ENCODE data around the gene SPATA31D3. TPM values are rescaled to one million over a fixed set of nuclear protein-coding genes. Genes with fewer than 3 reads are reported as not detected.

SPATA31D3 gene
- total RNA-seq, 4 donors from 2014 or later: 0.07 TPM; not detected in 3

GRCh38 chr9:81953096-81953495, 9.8 kb downstream of the SPATA31D3 start:
- Histone ChIP-seq H3K36me3 (no peaks in the 10 kb centered on the region), H3K27me3 (no peaks in the 10 kb centered on the region), H3K9me3 (no peaks in the 10 kb centered on the region), H3K27ac (no peak overlapping the region), H3K4me1 (no peaks in the 10 kb centered on the region), H3K4me3 (no peak overlapping the region)
- TF ChIP-seq, protein P1, sequence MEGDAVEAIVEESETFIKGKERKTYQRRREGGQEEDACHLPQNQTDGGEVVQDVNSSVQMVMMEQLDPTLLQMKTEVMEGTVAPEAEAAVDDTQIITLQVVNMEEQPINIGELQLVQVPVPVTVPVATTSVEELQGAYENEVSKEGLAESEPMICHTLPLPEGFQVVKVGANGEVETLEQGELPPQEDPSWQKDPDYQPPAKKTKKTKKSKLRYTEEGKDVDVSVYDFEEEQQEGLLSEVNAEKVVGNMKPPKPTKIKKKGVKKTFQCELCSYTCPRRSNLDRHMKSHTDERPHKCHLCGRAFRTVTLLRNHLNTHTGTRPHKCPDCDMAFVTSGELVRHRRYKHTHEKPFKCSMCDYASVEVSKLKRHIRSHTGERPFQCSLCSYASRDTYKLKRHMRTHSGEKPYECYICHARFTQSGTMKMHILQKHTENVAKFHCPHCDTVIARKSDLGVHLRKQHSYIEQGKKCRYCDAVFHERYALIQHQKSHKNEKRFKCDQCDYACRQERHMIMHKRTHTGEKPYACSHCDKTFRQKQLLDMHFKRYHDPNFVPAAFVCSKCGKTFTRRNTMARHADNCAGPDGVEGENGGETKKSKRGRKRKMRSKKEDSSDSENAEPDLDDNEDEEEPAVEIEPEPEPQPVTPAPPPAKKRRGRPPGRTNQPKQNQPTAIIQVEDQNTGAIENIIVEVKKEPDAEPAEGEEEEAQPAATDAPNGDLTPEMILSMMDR (IDR thresholded peaks at IDR 0.05): no peak
- TF ChIP-seq POLR2A (IDR thresholded peaks at IDR 0.05): no peak
- intact Hi-C loops (cut with DNase I; ENCODE audit: low total_unique reads): no loop called here
- DNase-seq: no peak

- Histone ChIP-seq H3K4me1 (no peaks in the 10 kb centered on the region), H3K27me3 (no peaks in the 10 kb centered on the region), H3K4me3 (no peak overlapping the region), H3K9me3 (no peaks in the 10 kb centered on the region), H3K27ac (no peak overlapping the region), H3K36me3 (no peaks in the 10 kb centered on the region)
- intact Hi-C loops (cut with DNase I; ENCODE audit: low total_unique reads): no loop called here
- no peak for DNase-seq
- TF ChIP-seq POLR2A (IDR thresholded peaks at IDR 0.05): no peak
- TF ChIP-seq, protein P1 (IDR thresholded peaks at IDR 0.05): no peak
These were observed 12.3 kb downstream of the SPATA31D3 start for GRCh38 chr9:81955625-81956024.

GRCh38 chr9:81964218-81965171, 21.2 kb downstream of the SPATA31D3 start:
- H3K9me3 ChIP-seq: no peaks in the 10 kb centered on the region
- DNase-seq: no peak
- H3K27ac ChIP-seq: no peak overlapping the region
- no peak overlapping the region for H3K4me3 ChIP-seq
- no peak for TF ChIP-seq POLR2A (IDR thresholded peaks at IDR 0.05)
- TF ChIP-seq, protein P1 (IDR thresholded peaks at IDR 0.05): no peak
- intact Hi-C loops (cut with DNase I; ENCODE audit: low total_unique reads): no loop called here
- no peaks in the 10 kb centered on the region for H3K27me3 ChIP-seq
- H3K4me1 ChIP-seq: no peaks in the 10 kb centered on the region
- no peaks in the 10 kb centered on the region for H3K36me3 ChIP-seq

DNA sequence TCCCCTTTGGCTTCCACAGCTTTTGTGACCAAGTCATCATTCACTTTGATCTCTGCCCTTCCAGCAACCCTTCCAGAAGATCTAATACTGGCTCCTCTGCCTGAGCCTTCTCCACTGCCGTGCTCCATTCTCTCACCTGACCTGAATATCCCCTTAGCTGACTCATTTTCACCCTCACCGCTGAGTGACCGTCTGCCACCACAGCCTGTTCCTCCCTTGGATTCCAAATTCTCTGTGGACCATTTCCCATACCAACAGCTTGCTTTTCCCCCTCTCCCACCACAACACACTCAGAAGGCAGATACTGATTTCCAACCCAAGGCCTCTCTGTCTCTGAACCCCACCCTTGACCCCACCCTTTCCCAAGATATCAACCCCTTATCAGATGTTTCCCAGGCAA, 24.7 kb downstream of the SPATA31D3 start:
- no peak for TF ChIP-seq POLR2A (IDR thresholded peaks at IDR 0.05)
- TF ChIP-seq, protein P1 (IDR thresholded peaks at IDR 0.05): no peak
- Histone ChIP-seq H3K36me3 (no peaks in the 10 kb centered on the region), H3K27ac (no peak overlapping the region), H3K4me3 (no peak overlapping the region), H3K27me3 (no peaks in the 10 kb centered on the region), H3K4me1 (no peaks in the 10 kb centered on the region), H3K9me3 (no peaks in the 10 kb centered on the region)
- intact Hi-C loops (cut with DNase I; ENCODE audit: low total_unique reads): no loop called here
- DNase-seq: no peak

GRCh38 chr9:81969971-81970370, 26.7 kb downstream of the SPATA31D3 start:
- H3K9me3 ChIP-seq: no peaks in the 10 kb centered on the region
- no peak for TF ChIP-seq POLR2A (IDR thresholded peaks at IDR 0.05)
- TF ChIP-seq, protein P1 (IDR thresholded peaks at IDR 0.05): no peak
- H3K27me3 ChIP-seq: no peaks in the 10 kb centered on the region
- H3K36me3 ChIP-seq: no peaks in the 10 kb centered on the region
- no peak for DNase-seq
- H3K27ac ChIP-seq: no peak overlapping the region
- H3K4me1 ChIP-seq: no peaks in the 10 kb centered on the region
- intact Hi-C loops (cut with DNase I; ENCODE audit: low total_unique reads): no loop called here
- H3K4me3 ChIP-seq: no peak overlapping the region

Measured in uterus (tissue), 4 donors.